ENCODE data around the gene ELAVL1. TPM values are rescaled to one million over a fixed set of nuclear protein-coding genes. Genes with fewer than 3 reads are reported as not detected.

ELAVL1 gene
- total and polyA plus RNA-seq, 9 of the 15 experiments (the other 6 are each of a cell fraction or from before 2014, with no cell fraction given): 4.3 to 172 (median 69.2) TPM

- TF ChIP-seq AFF4 (CRISPR knock-in tag; IDR thresholded peaks at IDR 0.05) (peak; percentile 39; the same call in 1 of the 2 replicates), NR3C1 (CRISPR knock-in tag; IDR thresholded peaks at IDR 0.05) (peak; percentile 75; the same call in 1 of the 2 replicates), HMGN3 (IDR thresholded peaks at IDR 0.05; ENCODE audit: borderline replicate concordance, extremely low read depth, insufficient read length, low read depth, low read length) (peak; percentile 22), POLR2H (tag; IDR thresholded peaks at IDR 0.05; ENCODE audit: low read depth) (no peak), ZNF347 (CRISPR knock-in tag; IDR thresholded peaks at IDR 0.05; ENCODE audit: low read depth) (no peak), HOMEZ (CRISPR knock-in tag; IDR thresholded peaks at IDR 0.05) (no peak), HDAC1 (IDR thresholded peaks at IDR 0.05) (peak in 1 of 2 experiments; percentile 29; a peak in 1 of 4 replicates), ZBTB1 (CRISPR knock-in tag; IDR thresholded peaks at IDR 0.05; ENCODE audit: borderline replicate concordance, low read depth) (peak; percentile 76), ZBTB7A (IDR thresholded peaks at IDR 0.05; ENCODE audit: borderline replicate concordance, control insufficient read depth, low read depth, low read length) (peak; percentile 100), HMGXB4 (CRISPR knock-in tag; IDR thresholded peaks at IDR 0.05) (peak; percentile 77; the same call in 1 of the 2 replicates), MXI1 (IDR thresholded peaks at IDR 0.05; ENCODE audit: low read depth, low read length) (0 out of 2 replicates have a peak, but pooled peaks have one; percentile 23), KLF13 (tag; IDR thresholded peaks at IDR 0.05; ENCODE audit: borderline replicate concordance, low read depth) (0 out of 2 replicates have a peak, but pooled peaks have one; percentile 25), NRF1 (conservative IDR thresholded peaks at IDR 0.05 in 1 of 2, IDR thresholded peaks at IDR 0.05 in 1 of 2) (peak; percentile 84 to 88), MNT (conservative IDR thresholded peaks at IDR 0.05) (peak; percentile 43 to 71; a peak in 3 of 4 replicates), HNRNPLL (IDR thresholded peaks at IDR 0.05; ENCODE audit: low read depth, low read length, poor library complexity, severe bottlenecking) (peak; percentile 69), JUN (IDR thresholded peaks at IDR 0.05; ENCODE audit: borderline replicate concordance, low read depth, low read length) (peak; percentile 26; the same call in 1 of the 2 replicates), JUN (CRISPR knock-in tag; IDR thresholded peaks at IDR 0.05; ENCODE audit: borderline replicate concordance) (0 out of 2 replicates have a peak, but pooled peaks have one; percentile 27)
These were observed 80.1 kb downstream of the ELAVL1 start (continued) for GRCh38 chr19:7925171-7925851.
